Subcutaneous adipose tissue (tissue), 4 donors: ENCODE results near the gene AKAP6. TPM values are rescaled to one million over a fixed set of nuclear protein-coding genes. Genes with fewer than 3 reads are reported as not detected.

Experiments used
- total RNA-seq, 4 donors: library from RNA; depleted of rRNA; stranded (reverse); fragments of >200 nt; gene quantifications; one replicate each; pipeline ENCODE4 v1.1.0, GENCODE V29; 2016
- TF ChIP-seq, protein P1 (sequence below): fragments of 450-650 bp; IDR thresholded peaks from one replicate; pipeline ENCODE4 v1.5.1; 2016; ENCODE audit warnings: low read depth, mild to moderate bottlenecking, control low read depth, antibody characterized with exemption, moderate library complexity

Gene AKAP6
- total RNA-seq, 4 donors from 2014 or later: 0.65 to 6.5 (median 1.2) TPM

DNA sequence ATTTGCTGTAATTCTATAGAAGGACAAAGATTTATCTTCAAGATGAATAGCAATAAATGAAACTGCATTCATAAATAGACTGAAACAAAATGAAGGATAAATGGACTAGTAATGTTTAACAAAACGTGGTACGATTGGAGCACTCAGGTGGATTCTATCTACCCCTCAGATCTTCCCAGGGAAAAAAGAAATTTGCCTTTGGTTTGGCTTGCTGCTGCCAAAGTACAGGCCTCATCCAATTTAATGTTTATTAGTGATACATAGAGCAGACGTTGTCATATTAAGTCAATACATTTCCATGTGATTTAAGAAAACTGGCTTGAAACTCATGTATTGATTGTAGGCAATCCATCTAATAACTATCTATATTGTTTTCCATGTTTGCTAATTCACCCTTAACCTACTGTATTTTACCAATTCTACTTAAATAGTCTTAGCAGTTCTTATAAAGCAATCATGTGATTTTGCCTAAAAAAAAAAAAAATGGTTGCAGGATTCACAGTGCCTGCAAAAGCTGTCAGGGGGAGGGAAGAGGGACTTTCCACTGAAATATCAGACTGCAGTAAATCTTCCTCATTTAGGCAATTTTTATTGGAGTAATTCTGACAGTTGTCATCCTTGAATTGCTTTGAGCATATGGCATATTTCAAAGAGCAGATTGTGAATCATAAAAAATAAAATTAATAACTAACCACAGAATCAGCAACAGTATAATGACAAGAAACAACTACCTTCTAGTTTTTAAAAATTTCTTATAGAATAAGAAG lies 367.4 kb downstream of the AKAP6 start:
- TF ChIP-seq, protein P1, sequence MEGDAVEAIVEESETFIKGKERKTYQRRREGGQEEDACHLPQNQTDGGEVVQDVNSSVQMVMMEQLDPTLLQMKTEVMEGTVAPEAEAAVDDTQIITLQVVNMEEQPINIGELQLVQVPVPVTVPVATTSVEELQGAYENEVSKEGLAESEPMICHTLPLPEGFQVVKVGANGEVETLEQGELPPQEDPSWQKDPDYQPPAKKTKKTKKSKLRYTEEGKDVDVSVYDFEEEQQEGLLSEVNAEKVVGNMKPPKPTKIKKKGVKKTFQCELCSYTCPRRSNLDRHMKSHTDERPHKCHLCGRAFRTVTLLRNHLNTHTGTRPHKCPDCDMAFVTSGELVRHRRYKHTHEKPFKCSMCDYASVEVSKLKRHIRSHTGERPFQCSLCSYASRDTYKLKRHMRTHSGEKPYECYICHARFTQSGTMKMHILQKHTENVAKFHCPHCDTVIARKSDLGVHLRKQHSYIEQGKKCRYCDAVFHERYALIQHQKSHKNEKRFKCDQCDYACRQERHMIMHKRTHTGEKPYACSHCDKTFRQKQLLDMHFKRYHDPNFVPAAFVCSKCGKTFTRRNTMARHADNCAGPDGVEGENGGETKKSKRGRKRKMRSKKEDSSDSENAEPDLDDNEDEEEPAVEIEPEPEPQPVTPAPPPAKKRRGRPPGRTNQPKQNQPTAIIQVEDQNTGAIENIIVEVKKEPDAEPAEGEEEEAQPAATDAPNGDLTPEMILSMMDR: no peak

DNA sequence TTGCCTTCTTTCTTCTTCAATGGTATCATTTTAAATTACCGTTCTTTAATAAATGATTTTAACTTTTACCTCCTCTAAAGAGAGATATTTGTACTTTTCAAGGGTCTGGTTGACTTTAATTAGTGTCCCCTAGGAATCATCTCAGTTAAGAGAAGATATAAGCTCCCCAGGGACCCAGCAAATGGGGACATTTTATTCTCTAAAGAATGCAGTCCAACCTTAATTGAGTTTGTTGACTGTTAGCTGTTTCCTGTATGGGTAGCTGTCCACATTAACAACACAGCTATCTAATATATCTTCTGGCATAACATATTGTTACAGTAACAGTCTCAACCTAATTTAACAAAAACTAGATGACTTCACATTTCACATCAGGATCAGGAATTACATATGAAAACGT lies 368.0 kb downstream of the AKAP6 start:
- TF ChIP-seq, protein P1: no peak

DNA sequence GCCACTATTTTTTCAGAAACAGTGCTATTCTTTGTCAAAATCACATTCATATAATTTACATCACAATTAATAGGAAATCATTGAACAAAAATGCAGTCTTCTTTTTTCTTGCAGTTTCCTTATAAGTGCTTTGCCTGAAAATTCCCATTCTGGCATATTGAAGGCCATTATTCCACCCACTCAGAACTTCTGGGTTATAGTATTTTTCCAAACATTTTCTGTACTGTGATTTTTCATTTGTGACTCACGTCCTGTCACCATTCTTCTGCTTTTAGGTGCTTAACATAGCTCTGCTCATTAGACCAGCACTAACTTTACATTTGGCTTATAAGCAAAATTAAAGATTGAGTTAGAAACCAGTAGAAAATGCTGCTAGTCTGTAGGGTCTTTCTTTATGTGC lies 368.6 kb downstream of the AKAP6 start:
- TF ChIP-seq, protein P1: no peak

DNA sequence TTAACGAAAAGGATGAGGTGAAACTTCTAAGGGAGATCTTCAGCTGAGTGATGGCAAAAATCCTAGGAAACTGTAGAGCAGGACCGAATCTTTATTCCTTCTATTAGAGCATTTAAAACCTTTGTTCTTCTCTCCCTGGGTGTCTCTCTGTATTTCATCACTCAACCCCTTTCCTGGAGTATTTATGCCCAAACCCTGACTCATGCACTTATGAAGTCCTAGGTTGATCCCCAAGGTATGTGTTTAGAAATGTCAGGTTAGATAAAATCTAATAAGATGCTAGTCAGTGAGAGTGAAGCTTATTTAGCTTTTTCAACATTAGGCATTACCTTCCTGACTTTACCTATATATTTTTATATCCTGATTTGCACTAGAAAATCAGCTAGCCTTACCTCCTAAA lies 369.7 kb downstream of the AKAP6 start:
- TF ChIP-seq, protein P1: no peak

DNA sequence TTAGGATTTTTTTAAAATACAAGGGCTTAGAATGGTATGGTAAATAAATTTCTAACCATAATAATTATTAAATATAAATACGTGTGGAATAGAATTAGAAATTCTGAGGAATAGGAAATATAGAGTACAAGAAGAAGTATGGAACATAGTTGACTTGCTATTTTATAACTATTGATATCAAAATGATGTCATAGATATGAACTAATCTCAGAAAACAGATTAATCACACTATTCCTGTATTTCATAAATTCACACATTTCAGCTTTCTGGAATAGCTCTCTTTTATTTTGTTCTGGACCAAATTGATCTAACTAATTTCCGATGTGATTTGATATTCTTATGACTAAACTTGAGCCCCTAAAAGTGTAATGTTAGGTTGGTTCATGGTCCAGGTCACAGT lies 372.4 kb downstream of the AKAP6 start:
- TF ChIP-seq, protein P1: no peak

DNA sequence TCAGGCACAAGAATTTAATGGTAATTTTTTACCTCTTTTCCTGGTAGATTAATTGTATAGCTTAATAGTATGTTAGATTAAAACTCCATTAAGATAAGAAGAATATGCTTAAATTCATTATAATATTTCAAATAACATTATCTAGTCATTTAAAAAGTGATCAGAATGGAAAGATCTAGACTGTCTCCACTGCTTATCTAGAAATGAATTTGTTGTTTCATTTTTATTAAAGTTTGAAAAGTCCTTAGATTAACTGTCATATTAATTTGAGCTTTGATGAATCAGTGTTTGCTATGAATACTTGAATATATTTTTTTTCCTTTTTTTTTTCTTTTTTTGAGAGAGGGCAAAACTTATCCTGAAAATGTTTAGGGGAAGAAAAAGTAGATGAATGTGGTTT lies 373.0 kb downstream of the AKAP6 start:
- TF ChIP-seq, protein P1: no peak

DNA sequence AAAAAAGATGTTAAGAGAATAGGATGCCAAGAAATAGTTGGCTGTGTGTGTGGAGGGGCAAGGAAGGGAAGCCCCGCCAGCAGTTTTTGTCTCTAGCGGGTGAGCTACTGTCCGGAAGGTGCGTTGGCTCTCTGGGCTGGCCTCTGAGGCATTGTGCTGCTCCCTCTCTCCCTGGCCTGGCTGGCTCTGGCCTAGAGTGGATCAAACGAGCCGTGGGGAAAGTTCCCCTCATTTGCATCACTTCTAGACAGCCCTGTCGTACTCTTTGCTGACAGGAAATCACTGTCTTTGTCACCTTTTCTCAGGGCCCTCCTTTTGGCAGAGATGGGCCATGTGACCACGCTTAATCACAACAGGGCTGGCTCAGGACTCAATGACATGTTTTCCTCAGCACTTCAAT lies 373.5 kb downstream of the AKAP6 start:
- TF ChIP-seq, protein P1: no peak
